AG04450 (cell line): ENCODE measurements around the gene IFNL4. TPM values are rescaled to one million over a fixed set of nuclear protein-coding genes. Genes with fewer than 3 reads are reported as not detected.

Experiments
- CTCF ChIA-PET: fragments of 300-600, 350-600 bp; formaldehyde crosslinking; extraction: SDS; loops from one replicate; lab custom pipeline; 2022; ENCODE audit warnings: antibody characterized with exemption, inconsistent platforms; lab: Charles Lee
- POLR2A ChIA-PET: fragments of 350-600 bp; formaldehyde crosslinking; extraction: SDS; loops from one replicate; lab custom pipeline; 2021; ENCODE audit warnings: antibody characterized with exemption, inconsistent platforms; lab: Yijun Ruan, JAX
- DNase-seq: peaks from one replicate; pipeline ENCODE4 v3.0.0-alpha.2; 2011; ENCODE audit warnings: low read depth, low spot score
- H3K27ac ChIP-seq: one replicate; pipeline ENCODE4 v1.5.1; 2012; ENCODE audit warnings: low read depth, low read length, control low read depth
- H3K27me3 ChIP-seq: one replicate; pipeline ENCODE4 v1.6.0; 2012; ENCODE audit warnings: low read length; ENCODE audit not compliant: control insufficient read depth, insufficient read depth
- H3K4me3 ChIP-seq: 2 replicates; pipeline ENCODE4 v1.5.1; 2011; ENCODE audit warnings: mild to moderate bottlenecking, low read depth, low read length, control low read depth
- H3K9me3 ChIP-seq: 2 replicates; pipeline ENCODE4 v1.5.1; 2012; ENCODE audit warnings: low read length; ENCODE audit not compliant: control insufficient read depth, insufficient read depth
- polyA plus RNA-seq: library from polyadenylated mRNA; depleted of rRNA; stranded (reverse); fragments of >200 nt; gene quantifications from 2 replicates; pipeline ENCODE4 v1.2.3, GENCODE V29; 2011
- TF ChIP-seq, protein P1 (sequence below): IDR thresholded peaks from 2 replicates; pipeline ENCODE4 v1.5.1; 2011; ENCODE audit warnings: low read depth, low read length, control low read depth, inconsistent platforms

The IFNL4 gene
- polyA plus RNA-seq, 1 experiment, result not detected

GRCh38 chr19:39203372-39204341 is 45.0 kb downstream of the IFNL4 start, which contains the start of gene SYCN:
TSS of gene SYCN (minus strand) at chr19:39204263. CDS start at chr19:39204254, 9 bp downstream.
- ChIA-PET CTCF (interaction anchor here (0.8 to 1.1 kb wide), 2 partner anchors 9 to 16 kb away, joined by 3 read pairs; no protein-coding TSS in a partner anchor), POLR2A (no interaction called here)
- Histone ChIP-seq H3K4me3 (no peak within 1 kb of the TSS), H3K27me3 (peaks cover 38% of the 10 kb centered on the region), H3K27ac (no peak within 1 kb of the TSS), H3K9me3 (no peaks in the 10 kb centered on the region; the same call in 1 of the 2 replicates)
- TF ChIP-seq, protein P1, sequence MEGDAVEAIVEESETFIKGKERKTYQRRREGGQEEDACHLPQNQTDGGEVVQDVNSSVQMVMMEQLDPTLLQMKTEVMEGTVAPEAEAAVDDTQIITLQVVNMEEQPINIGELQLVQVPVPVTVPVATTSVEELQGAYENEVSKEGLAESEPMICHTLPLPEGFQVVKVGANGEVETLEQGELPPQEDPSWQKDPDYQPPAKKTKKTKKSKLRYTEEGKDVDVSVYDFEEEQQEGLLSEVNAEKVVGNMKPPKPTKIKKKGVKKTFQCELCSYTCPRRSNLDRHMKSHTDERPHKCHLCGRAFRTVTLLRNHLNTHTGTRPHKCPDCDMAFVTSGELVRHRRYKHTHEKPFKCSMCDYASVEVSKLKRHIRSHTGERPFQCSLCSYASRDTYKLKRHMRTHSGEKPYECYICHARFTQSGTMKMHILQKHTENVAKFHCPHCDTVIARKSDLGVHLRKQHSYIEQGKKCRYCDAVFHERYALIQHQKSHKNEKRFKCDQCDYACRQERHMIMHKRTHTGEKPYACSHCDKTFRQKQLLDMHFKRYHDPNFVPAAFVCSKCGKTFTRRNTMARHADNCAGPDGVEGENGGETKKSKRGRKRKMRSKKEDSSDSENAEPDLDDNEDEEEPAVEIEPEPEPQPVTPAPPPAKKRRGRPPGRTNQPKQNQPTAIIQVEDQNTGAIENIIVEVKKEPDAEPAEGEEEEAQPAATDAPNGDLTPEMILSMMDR, result no peak
- DNase-seq, result no peak

GRCh38 chr19:39202998-39203355 is 45.7 kb downstream of the IFNL4 start:
- POLR2A ChIA-PET, result no interaction called here
- Histone ChIP-seq H3K27me3 (peaks cover 37% of the 10 kb centered on the region), H3K9me3 (no peaks in the 10 kb centered on the region; the same call in 1 of the 2 replicates), H3K4me3 (no peak overlapping the region), H3K27ac (no peak overlapping the region)
- DNase-seq, result no peak
- CTCF ChIA-PET, result no interaction called here
- TF ChIP-seq, protein P1, result no peak

GRCh38 chr19:39200803-39201115 is 47.9 kb downstream of the IFNL4 start:
- DNase-seq, result no peak
- no peaks in the 10 kb centered on the region; the same call in 1 of the 2 replicates for H3K9me3 ChIP-seq
- ChIA-PET POLR2A (no interaction called here), CTCF (no interaction called here)
- H3K4me3 ChIP-seq, result no peak overlapping the region
- TF ChIP-seq, protein P1, result no peak
- H3K27ac ChIP-seq, result no peak overlapping the region
- peaks cover 50% of the 10 kb centered on the region for H3K27me3 ChIP-seq

DNA sequence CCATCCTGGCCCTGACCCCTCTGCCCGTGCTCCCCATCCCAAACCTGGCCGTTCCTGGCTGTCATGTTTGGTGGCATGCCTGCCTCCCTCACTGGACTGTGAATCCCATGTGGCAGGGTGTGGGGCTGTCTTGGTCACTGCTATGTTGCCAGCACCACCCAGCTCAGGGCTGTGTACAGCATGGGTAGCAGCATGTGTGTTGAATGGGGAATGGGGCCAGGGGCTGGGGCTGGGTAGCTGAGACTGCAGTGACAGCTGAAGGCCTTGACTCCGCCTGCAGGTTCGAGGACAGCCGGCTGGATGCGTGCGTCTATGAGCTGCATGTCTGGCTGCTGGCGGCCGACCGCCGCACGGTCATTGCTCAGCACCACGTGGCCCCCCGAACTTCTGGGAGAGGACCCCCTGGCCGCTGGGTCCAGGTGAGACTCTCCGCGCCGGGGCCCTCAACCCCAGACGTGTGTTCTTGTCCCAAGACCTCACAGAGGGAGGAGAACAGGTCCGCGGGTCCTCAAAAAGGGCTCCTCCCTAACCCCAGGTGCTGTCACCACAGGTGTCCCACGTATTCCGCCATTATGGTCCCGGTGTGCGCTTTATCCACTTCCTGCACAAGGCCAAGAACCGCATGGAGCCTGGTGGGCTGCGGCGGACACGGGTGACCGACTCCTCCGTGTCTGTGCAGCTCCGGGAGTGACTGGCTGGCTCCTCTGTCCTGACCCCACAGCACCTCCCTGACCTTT is 48.4 kb downstream of the IFNL4 start:
- no peak overlapping the region for H3K4me3 ChIP-seq
- DNase-seq, result no peak
- peaks cover 55% of the 10 kb centered on the region for H3K27me3 ChIP-seq
- TF ChIP-seq, protein P1, result no peak
- ChIA-PET POLR2A (no interaction called here), CTCF (no interaction called here)
- no peaks in the 10 kb centered on the region; the same call in 1 of the 2 replicates for H3K9me3 ChIP-seq
- no peak overlapping the region for H3K27ac ChIP-seq
